Liver (tissue), 9 donors: ENCODE results near the gene UBL3. TPM values are rescaled to one million over a fixed set of nuclear protein-coding genes. Genes with fewer than 3 reads are reported as not detected.

ENCODE experiments used
- DNase-seq: peaks from one replicate; pipeline ENCODE4 v3.0.0-alpha.2; 2017; ENCODE audit warnings: low spot score
- H3K27ac ChIP-seq, 2 donors: one replicate each; pipeline ENCODE4 v1.7.0; 2013; ENCODE audit warnings: inconsistent platforms in 2 of 2, low read length in 2 of 2, control low read depth in 1 of 2, low read depth in 1 of 2, mild to moderate bottlenecking in 1 of 2
- H3K27me3 ChIP-seq, 4 donors: one replicate each; pipeline versions ENCODE4 v1.6.1 to v1.7.0; 2013; ENCODE audit warnings: low read length in 3 of 4, inconsistent platforms in 1 of 4, mild to moderate bottlenecking in 1 of 4, moderate library complexity in 1 of 4; ENCODE audit not compliant: control insufficient read depth in 4 of 4, insufficient read depth in 4 of 4
- H3K36me3 ChIP-seq, 4 donors: one replicate each; pipeline versions ENCODE4 v1.6.1 to v1.7.0; 2013; ENCODE audit warnings: low read length in 3 of 4, mild to moderate bottlenecking in 3 of 4, low read depth in 1 of 4, moderate library complexity in 1 of 4; ENCODE audit not compliant: control insufficient read depth in 4 of 4, insufficient read depth in 3 of 4
- H3K4me1 ChIP-seq, 4 donors: one replicate each; pipeline versions ENCODE4 v1.6.1 to v1.7.0; 2013; ENCODE audit warnings: low read length in 3 of 4, mild to moderate bottlenecking in 3 of 4, moderate library complexity in 1 of 4; ENCODE audit not compliant: control insufficient read depth in 4 of 4, insufficient read depth in 4 of 4
- H3K4me3 ChIP-seq, 3 donors: one replicate each; pipeline versions ENCODE4 v1.6.1 to v1.7.0; 2013; ENCODE audit warnings: low read length in 3 of 3, control low read depth in 1 of 3, low read depth in 1 of 3, mild to moderate bottlenecking in 1 of 3
- H3K9ac ChIP-seq, 2 donors: one replicate each; pipeline ENCODE4 v1.7.0; 2013; ENCODE audit warnings: low read length in 2 of 2, mild to moderate bottlenecking in 2 of 2, moderate library complexity in 2 of 2, control low read depth in 1 of 2, low read depth in 1 of 2
- H3K9me3 ChIP-seq, 4 donors: one replicate each; pipeline versions ENCODE4 v1.6.1 to v1.7.0; 2013; ENCODE audit warnings: low read length in 3 of 4; ENCODE audit not compliant: control insufficient read depth in 4 of 4
- ATF3 ChIP-seq: IDR thresholded peaks from 2 replicates; pipeline ENCODE4 v1.6.1; 2016; ENCODE audit warnings: antibody characterized with exemption
- CTCF ChIP-seq: fragments of 150-350 bp; IDR thresholded peaks from 2 replicates; pipeline ENCODE4 v1.5.1; 2017; ENCODE audit warnings: improper control_type of control experiment, low read depth, low read length; ENCODE audit not compliant: missing input control
- EGR1 ChIP-seq, 2 donors: IDR thresholded peaks; 2 replicates each; pipeline ENCODE4 v1.6.1; 2016 to 2018; ENCODE audit warnings: antibody characterized with exemption in 2 of 2, low read depth in 2 of 2
- FOXA1 ChIP-seq: IDR thresholded peaks from 2 replicates; pipeline ENCODE4 v1.6.1; 2016; ENCODE audit warnings: antibody characterized with exemption
- FOXA2 ChIP-seq: IDR thresholded peaks from 2 replicates; pipeline ENCODE4 v1.6.1; 2016; ENCODE audit warnings: antibody characterized with exemption
- GABPA ChIP-seq, 2 donors: IDR thresholded peaks in 1 of 2; conservative IDR thresholded peaks in 1 of 2; 2 replicates each; pipeline ENCODE4 v1.6.1; 2016; ENCODE audit warnings: antibody characterized with exemption in 2 of 2, mild to moderate bottlenecking in 1 of 2, moderate library complexity in 1 of 2
- HNF4A ChIP-seq, 2 donors: conservative IDR thresholded peaks; 2 replicates each; pipeline ENCODE4 v1.6.1; 2016; ENCODE audit warnings: antibody characterized with exemption in 2 of 2, mild to moderate bottlenecking in 2 of 2
- HNF4G ChIP-seq: IDR thresholded peaks from 2 replicates; pipeline ENCODE4 v1.6.1; 2016; ENCODE audit warnings: antibody characterized with exemption
- JUND ChIP-seq, 2 donors: IDR thresholded peaks; 2 replicates each; pipeline ENCODE4 v1.6.1; 2016; ENCODE audit warnings: antibody characterized with exemption in 2 of 2
- MAX ChIP-seq: IDR thresholded peaks from 2 replicates; pipeline ENCODE4 v1.6.1; 2016; ENCODE audit warnings: antibody characterized with exemption
- NR2F2 ChIP-seq: IDR thresholded peaks from 2 replicates; pipeline ENCODE4 v1.6.1; 2016; ENCODE audit warnings: antibody characterized with exemption
- RAD21 ChIP-seq, 2 donors: IDR thresholded peaks; 2 replicates each; pipeline ENCODE4 v1.6.1; 2016; ENCODE audit warnings: antibody characterized with exemption in 2 of 2, mild to moderate bottlenecking in 2 of 2
- REST ChIP-seq: IDR thresholded peaks from 2 replicates; pipeline ENCODE4 v1.6.1; 2016; ENCODE audit warnings: antibody characterized with exemption, mild to moderate bottlenecking
- SP1 ChIP-seq: IDR thresholded peaks from 2 replicates; pipeline ENCODE4 v1.6.1; 2018; ENCODE audit warnings: antibody characterized with exemption, mild to moderate bottlenecking
- YY1 ChIP-seq: IDR thresholded peaks from 2 replicates; pipeline ENCODE4 v1.6.1; 2016; ENCODE audit warnings: antibody characterized with exemption, mild to moderate bottlenecking
- WGBS: extraction: QIAGEN DNeasy Blood & Tissue Kit; methylation state at CpG from one replicate; pipeline ENCODE4 v1.1.7; 2013; 5-methylcytosine and 5-hydroxymethylcytosine counted together
- polyA plus RNA-seq, 2 donors: library from polyadenylated mRNA; stranded (reverse) in 1 of 2; unstranded in 1 of 2; fragments of 200-250 nt in 1 of 2; fragments of >200 nt in 1 of 2; fragmentation: Nextera tagmentation in 1 of 2; extraction: Ambion mirVana in 1 of 2; gene quantifications; one replicate each; pipeline versions ENCODE4 v1.2.1 to v1.2.3, GENCODE V29; 2013 to 2015
- total RNA-seq, 2 donors: library from RNA; depleted of rRNA; stranded (reverse); fragments of >200 nt; gene quantifications; one replicate each; pipeline ENCODE4 v1.2.3, GENCODE V29; 2014
- TF ChIP-seq, protein P1 (sequence below): IDR thresholded peaks from 2 replicates; pipeline ENCODE4 v1.6.1; 2016; ENCODE audit warnings: antibody characterized with exemption
- donor health status: healthy.
- donor health status: healthy.
- donor health status: healthy.
- donor health status: healthy.
- donor health status: healthy.

The UBL3 gene
- total and polyA plus RNA-seq, 4 donors = 13.9 to 21.3 (median 15.9) TPM

DNA sequence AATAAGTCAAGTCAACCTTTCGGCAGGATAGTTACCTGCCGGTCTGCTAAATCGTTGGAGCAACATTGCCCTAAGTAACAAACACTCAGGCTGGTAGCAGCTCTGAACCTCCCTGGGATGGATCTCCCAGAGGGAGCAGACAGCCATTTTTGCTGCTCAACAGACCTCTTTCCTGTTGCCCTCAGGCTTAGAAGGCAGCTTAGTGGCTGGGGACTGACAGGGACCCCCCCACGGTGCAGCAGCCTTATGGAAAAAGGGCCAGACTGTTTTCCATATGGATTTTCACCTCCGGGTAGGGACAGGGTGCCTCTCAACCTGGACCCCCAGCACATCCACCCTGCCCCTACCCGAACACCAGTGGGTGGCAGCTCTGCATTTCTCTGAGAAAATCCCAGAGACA lies 49.7 kb downstream of the UBL3 start:
- no peak overlapping the region for H3K4me3 ChIP-seq
- H3K36me3 ChIP-seq = no peaks in the 10 kb centered on the region
- H3K9ac ChIP-seq = no peak overlapping the region
- peaks cover 0 to 1% (median 0%) of the 10 kb centered on the region in 4 donors for H3K4me1 ChIP-seq
- no peaks in the 10 kb centered on the region for H3K9me3 ChIP-seq
- no peaks in the 10 kb centered on the region for H3K27me3 ChIP-seq
- no peak for DNase-seq
- 92% methylated on average over 6 of the region's 6 CpGs for WGBS
- H3K27ac ChIP-seq = no peak overlapping the region
- TF ChIP-seq EGR1 (IDR thresholded peaks at IDR 0.05; ENCODE audit: low read depth in 2 of 2) = no peak
- no peak for TF ChIP-seq FOXA2
- TF ChIP-seq RAD21 (IDR thresholded peaks at IDR 0.05) = no peak
- no peak for TF ChIP-seq JUND (IDR thresholded peaks at IDR 0.05)
- TF ChIP-seq SP1 = no peak
- no peak for TF ChIP-seq HNF4A (conservative IDR thresholded peaks at IDR 0.05)
- TF ChIP-seq MAX = no peak
- no peak for TF ChIP-seq REST
- no peak for TF ChIP-seq HNF4G
- no peak for TF ChIP-seq ATF3
- TF ChIP-seq CTCF = no peak

- TF ChIP-seq NR2F2 = no peak
- TF ChIP-seq, protein P1, sequence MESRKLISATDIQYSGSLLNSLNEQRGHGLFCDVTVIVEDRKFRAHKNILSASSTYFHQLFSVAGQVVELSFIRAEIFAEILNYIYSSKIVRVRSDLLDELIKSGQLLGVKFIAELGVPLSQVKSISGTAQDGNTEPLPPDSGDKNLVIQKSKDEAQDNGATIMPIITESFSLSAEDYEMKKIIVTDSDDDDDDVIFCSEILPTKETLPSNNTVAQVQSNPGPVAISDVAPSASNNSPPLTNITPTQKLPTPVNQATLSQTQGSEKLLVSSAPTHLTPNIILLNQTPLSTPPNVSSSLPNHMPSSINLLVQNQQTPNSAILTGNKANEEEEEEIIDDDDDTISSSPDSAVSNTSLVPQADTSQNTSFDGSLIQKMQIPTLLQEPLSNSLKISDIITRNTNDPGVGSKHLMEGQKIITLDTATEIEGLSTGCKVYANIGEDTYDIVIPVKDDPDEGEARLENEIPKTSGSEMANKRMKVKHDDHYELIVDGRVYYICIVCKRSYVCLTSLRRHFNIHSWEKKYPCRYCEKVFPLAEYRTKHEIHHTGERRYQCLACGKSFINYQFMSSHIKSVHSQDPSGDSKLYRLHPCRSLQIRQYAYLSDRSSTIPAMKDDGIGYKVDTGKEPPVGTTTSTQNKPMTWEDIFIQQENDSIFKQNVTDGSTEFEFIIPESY = no peak
- no peak for TF ChIP-seq JUND (IDR thresholded peaks at IDR 0.05)
- no peak for TF ChIP-seq FOXA2
- TF ChIP-seq GABPA (IDR thresholded peaks at IDR 0.05 in 1 of 2, conservative IDR thresholded peaks at IDR 0.05 in 1 of 2) = no peak
- TF ChIP-seq SP1 = no peak
- no peak for TF ChIP-seq ATF3
- TF ChIP-seq YY1 = no peak
- no peak for TF ChIP-seq HNF4G
- no peak for TF ChIP-seq RAD21 (IDR thresholded peaks at IDR 0.05)
- TF ChIP-seq FOXA1 = no peak
- TF ChIP-seq REST = no peak
- peaks cover 0 to 1% (median 0%) of the 10 kb centered on the region in 4 donors for H3K4me1 ChIP-seq
- no peak overlapping the region for H3K4me3 ChIP-seq
- no peaks in the 10 kb centered on the region for H3K36me3 ChIP-seq
- WGBS = 81% methylated on average over 2 of the region's 2 CpGs
- H3K9me3 ChIP-seq = no peaks in the 10 kb centered on the region
- H3K27me3 ChIP-seq = no peaks in the 10 kb centered on the region
- DNase-seq = no peak
- H3K9ac ChIP-seq = no peak overlapping the region
- no peak overlapping the region for H3K27ac ChIP-seq
Measured at GRCh38 chr13:29799041-29799440, 51.4 kb downstream of the UBL3 start.
